HepG2 (cell line): ENCODE measurements around the gene TPGS1. TPM values are rescaled to one million over a fixed set of nuclear protein-coding genes. Genes with fewer than 3 reads are reported as not detected.

Experiments used
- ATAC-seq: fragments of 200-7000 bp; cut with Tn5 transposase; 3 replicates; pipeline ENCODE4 v1.9.1; 2020; ENCODE audit warnings: mild to moderate bottlenecking, moderate library complexity
- BruUV-seq: library from RNA; stranded (reverse); fragments of 400-500 nt; replicated peaks from 2 replicates; lab custom pipeline; 2021; lab: Mats Ljungman, UMichigan
- CTCF ChIA-PET: fragments of 300-600 bp; formaldehyde crosslinking; extraction: SDS; loops from one replicate; lab custom pipeline; 2021; ENCODE audit warnings: low total read pairs, inconsistent platforms, low intra/inter-chr PET ratio; lab: Yijun Ruan, JAX
- POLR2A ChIA-PET: fragments of 350-600 bp; sonication (Branson Sonifier 250); formaldehyde crosslinking; loops from one replicate; lab custom pipeline; 2020; ENCODE audit warnings: antibody characterized with exemption, inconsistent platforms; lab: Yijun Ruan, JAX
- DNase-seq: peaks from one replicate; pipeline ENCODE4 v3.0.0-alpha.2; 2015; ENCODE audit warnings: low spot score
- FAIRE-seq: peaks from 3 replicates; lab custom pipeline; 2011; peaks lifted over from hg19 to GRCh38; lab: Jason Lieb, UNC
- H2AFZ ChIP-seq: one replicate; pipeline ENCODE4 v1.6.1; 2011; ENCODE audit warnings: low read length, inconsistent platforms
- H3K27ac ChIP-seq: fragments of 300-600 bp; 3 replicates; pipeline ENCODE4 v1.8.0; 2011; ENCODE audit warnings: mixed run types, mild to moderate bottlenecking, mixed read lengths, low read length, inconsistent platforms; ENCODE audit not compliant: insufficient read depth; ENCODE audit errors: extremely low read length
- H3K27me3 ChIP-seq, 2 experiments: fragments of 200-600 bp in 1 of 2; 2 replicates in 1 of 2; 3 replicates in 1 of 2; pipeline versions ENCODE4 v1.6.0 to v1.8.0; 2011; ENCODE audit warnings: low read length in 2 of 2, mild to moderate bottlenecking in 2 of 2, moderate library complexity in 2 of 2, inconsistent platforms in 1 of 2; ENCODE audit not compliant: insufficient read depth in 2 of 2, control insufficient read depth in 1 of 2
- H3K36me3 ChIP-seq, 2 experiments: fragments of 200-600 bp in 1 of 2; replicated peaks in 1 of 2; 2 replicates in 1 of 2; 3 replicates in 1 of 2; pipeline versions ENCODE4 v1.5.1 to v1.8.0; 2011; ENCODE audit warnings: low read length in 2 of 2, inconsistent platforms in 1 of 2; ENCODE audit not compliant: insufficient read depth in 2 of 2, control insufficient read depth in 1 of 2
- H3K4me1 ChIP-seq: 2 replicates; pipeline ENCODE4 v1.5.1; 2012; ENCODE audit warnings: low read length, inconsistent platforms; ENCODE audit not compliant: insufficient read depth
- H3K4me2 ChIP-seq: 2 replicates; pipeline ENCODE4 v1.6.0; 2011; ENCODE audit warnings: low read depth, low read length, inconsistent platforms
- H3K4me3 ChIP-seq, 3 experiments: fragments of 200-600 bp in 1 of 3; sonication (generic), shearing (Covaris generic) in 1 of 3; replicated peaks in 1 of 3; 2 replicates each; pipeline ENCODE4 v1.5.1; 2011 to 2016; ENCODE audit warnings: low read length in 3 of 3, inconsistent platforms in 2 of 3, low read depth in 2 of 3, mild to moderate bottlenecking in 2 of 3, control low read depth in 1 of 3, mixed read lengths in 1 of 3; ENCODE audit not compliant: insufficient read depth in 1 of 3
- H3K79me2 ChIP-seq: one replicate; pipeline ENCODE4 v1.6.1; 2011; ENCODE audit warnings: low read length, inconsistent platforms; ENCODE audit not compliant: insufficient read depth
- H3K9ac ChIP-seq: 2 replicates; pipeline ENCODE4 v1.6.0; 2011; ENCODE audit warnings: mild to moderate bottlenecking, low read depth, low read length, inconsistent platforms; ENCODE audit not compliant: insufficient read depth
- H3K9me3 ChIP-seq: 2 replicates; pipeline ENCODE4 v1.5.1; 2012; ENCODE audit warnings: mild to moderate bottlenecking, low read length
- H4K20me1 ChIP-seq: 2 replicates; pipeline ENCODE4 v1.6.0; 2011; ENCODE audit warnings: inconsistent platforms, mild to moderate bottlenecking, low read length, moderate library complexity; ENCODE audit not compliant: insufficient read depth
- HNRNPK ChIP-seq: fragments of 200-400 bp; formaldehyde crosslinking; IDR thresholded peaks from 2 replicates; pipeline ENCODE4 v1.6.1; 2018; ENCODE audit warnings: low read length, low read depth, moderate library complexity, mild to moderate bottlenecking; ENCODE audit not compliant: poor library complexity, severe bottlenecking
- HOXA3 ChIP-seq: sonication (generic); formaldehyde crosslinking; IDR thresholded peaks from 2 replicates; pipeline ENCODE4 v1.5.0; 2020; ENCODE audit warnings: missing genetic modification reagents
- NAIF1 ChIP-seq: sonication (generic); formaldehyde crosslinking; IDR thresholded peaks from 2 replicates; pipeline ENCODE4 v1.5.0; 2020; ENCODE audit warnings: mild to moderate bottlenecking, missing genetic modification reagents, borderline replicate concordance
- RAD21 ChIP-seq: fragments of 450-650 bp; formaldehyde crosslinking; IDR thresholded peaks from 2 replicates; pipeline ENCODE4 v1.5.0; 2020; ENCODE audit warnings: mild to moderate bottlenecking
- ZBTB21 ChIP-seq: sonication (generic); formaldehyde crosslinking; IDR thresholded peaks from 2 replicates; pipeline ENCODE4 v1.4.0; 2020; ENCODE audit warnings: missing genetic modification reagents
- ZHX1 ChIP-seq: sonication (generic); formaldehyde crosslinking; IDR thresholded peaks from 2 replicates; pipeline ENCODE4 v1.8.1; 2022; ENCODE audit warnings: low read depth, mild to moderate bottlenecking, missing genetic modification reagents
- ZNF556 ChIP-seq: sonication (generic); formaldehyde crosslinking; IDR thresholded peaks from 2 replicates; pipeline ENCODE4 v1.4.0; 2020; ENCODE audit warnings: mild to moderate bottlenecking, missing genetic modification reagents, borderline replicate concordance
- WGBS: methylation state at CpG from one replicate; pipeline ENCODE4 v1.1.6; 2017; ENCODE audit warnings: low lambda C conversion rate; 5-methylcytosine and 5-hydroxymethylcytosine counted together
- in situ Hi-C: cut with HindIII; loops from 2 replicates; pipeline ENCODE4 v1.10.0; 2017; ENCODE audit warnings: low pct_unique_long_range_greater_than_20kb; ENCODE audit not compliant: extremely low pct_ligation_motif_present
- intact Hi-C: fragments of 100-400 bp; cut with micrococcal nuclease; formaldehyde crosslinking; loops from one replicate; pipeline ENCODE4 v1.10.0; 2022; ENCODE audit not compliant: unreplicated experiment
- polyA plus RNA-seq, 8 experiments: library from polyadenylated mRNA; depleted of rRNA in 3 of 8; stranded (reverse) in 7 of 8; unstranded in 1 of 8; fragments of >200 nt; fragmentation: Illumina TruSeq in 4 of 8; extraction: Trizol in 4 of 8; gene quantifications; 2 replicates each; pipeline versions ENCODE4 v1.2.1 to v1.2.3, GENCODE V29; 2011 to 2016; ENCODE audit warnings: low read depth in 4 of 8, missing spikeins in 1 of 8, mixed read lengths in 1 of 8; ENCODE audit not compliant: insufficient read depth in 1 of 8
- total RNA-seq, 5 experiments: library from RNA; depleted of rRNA; stranded (reverse); fragments of >200 nt; fragmentation: Illumina TruSeq; extraction: Trizol; gene quantifications; 2 replicates each; pipeline ENCODE4 v1.2.3, GENCODE V29; 2016; ENCODE audit warnings: low read depth in 1 of 5
- TF ChIP-seq, protein P1 (sequence below): sonication (generic); formaldehyde crosslinking; IDR thresholded peaks from 2 replicates; pipeline ENCODE4 v1.5.0; 2020; ENCODE audit warnings: mild to moderate bottlenecking, missing genetic modification reagents

Gene TPGS1
- total and polyA plus RNA-seq, 2 of the 13 experiments (the other 11 are each of a cell fraction or from before 2014, with no cell fraction given) = 1.1 to 6.2 TPM

GRCh38 chr19:517721-518597, 10.7 kb downstream of the TPGS1 start:
- no TSS peak for BruUV-seq
- no peak overlapping the region for H3K9ac ChIP-seq
- no peaks in the 10 kb centered on the region for H4K20me1 ChIP-seq
- ChIA-PET CTCF (no interaction called here), POLR2A (interaction anchor here (0.6 to 1.8 kb wide), 4 partner anchors 11 to 155 kb away, joined by 3 to 8 read pairs (median 6); no protein-coding TSS in a partner anchor)
- H3K79me2 ChIP-seq = no peaks in the 10 kb centered on the region
- ATAC-seq (peak; percentile 15; the same call in 1 of the 3 replicates), DNase-seq (no peak), FAIRE-seq (no peak)
- in situ Hi-C loops (no loop called here), intact Hi-C loops (no loop called here)
- no peaks in the 10 kb centered on the region for H3K36me3 ChIP-seq
- no peaks in the 10 kb centered on the region for H3K27me3 ChIP-seq
- H3K27ac ChIP-seq = no peak overlapping the region
- no peak overlapping the region for H3K4me3 ChIP-seq
- H3K4me2 ChIP-seq = no peak overlapping the region
- H3K9me3 ChIP-seq = no peaks in the 10 kb centered on the region
- H2AFZ ChIP-seq = no peak overlapping the region
- no peak for TF ChIP-seq ZNF556 (CRISPR knock-in tag)
- TF ChIP-seq, protein P1, sequence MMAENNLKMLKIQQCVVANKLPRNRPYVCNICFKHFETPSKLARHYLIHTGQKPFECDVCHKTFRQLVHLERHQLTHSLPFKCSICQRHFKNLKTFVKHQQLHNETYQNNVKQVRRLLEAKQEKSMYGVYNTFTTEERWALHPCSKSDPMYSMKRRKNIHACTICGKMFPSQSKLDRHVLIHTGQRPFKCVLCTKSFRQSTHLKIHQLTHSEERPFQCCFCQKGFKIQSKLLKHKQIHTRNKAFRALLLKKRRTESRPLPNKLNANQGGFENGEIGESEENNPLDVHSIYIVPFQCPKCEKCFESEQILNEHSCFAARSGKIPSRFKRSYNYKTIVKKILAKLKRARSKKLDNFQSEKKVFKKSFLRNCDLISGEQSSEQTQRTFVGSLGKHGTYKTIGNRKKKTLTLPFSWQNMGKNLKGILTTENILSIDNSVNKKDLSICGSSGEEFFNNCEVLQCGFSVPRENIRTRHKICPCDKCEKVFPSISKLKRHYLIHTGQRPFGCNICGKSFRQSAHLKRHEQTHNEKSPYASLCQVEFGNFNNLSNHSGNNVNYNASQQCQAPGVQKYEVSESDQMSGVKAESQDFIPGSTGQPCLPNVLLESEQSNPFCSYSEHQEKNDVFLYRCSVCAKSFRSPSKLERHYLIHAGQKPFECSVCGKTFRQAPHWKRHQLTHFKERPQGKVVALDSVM (CRISPR knock-in tag) = peak; percentile 45; the same call in 1 of the 2 replicates
- H3K4me1 ChIP-seq = peaks cover 34% of the 10 kb centered on the region
- 64% methylated on average over 10 of the region's 10 CpGs for WGBS

DNA sequence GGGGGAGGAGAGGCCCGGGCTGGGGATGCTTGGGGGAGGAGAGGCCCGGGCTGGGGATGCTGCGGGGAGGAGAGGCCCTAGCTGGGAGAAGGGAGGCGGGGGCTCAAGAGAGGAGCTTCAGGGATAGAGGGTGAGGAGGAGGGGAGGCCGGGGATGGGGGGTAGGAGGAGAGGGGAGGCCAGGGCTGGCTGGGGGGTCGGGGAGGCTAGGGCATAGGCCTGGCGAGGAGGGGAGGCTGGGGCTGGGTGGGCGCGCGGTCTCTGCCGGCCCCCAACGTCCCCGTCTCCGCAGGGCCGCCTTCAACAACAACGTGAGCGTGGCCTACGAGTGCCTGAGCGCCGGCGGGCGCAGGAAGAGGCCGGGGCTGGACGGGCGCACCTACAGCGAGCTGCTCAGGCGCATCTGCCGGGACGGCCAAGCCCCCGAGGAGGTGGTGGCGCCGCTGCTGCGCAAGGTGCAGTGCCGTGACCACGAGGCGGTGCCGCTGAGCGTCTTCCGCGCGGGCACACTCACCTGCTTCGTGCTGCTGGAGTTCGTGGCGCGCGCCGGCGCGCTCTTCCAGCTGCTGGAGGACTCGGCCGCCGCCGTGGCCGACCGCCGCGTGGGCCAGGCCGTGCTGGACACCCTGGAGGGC, 11.4 kb downstream of the TPGS1 start:
- CTCF ChIA-PET = no interaction called here
- POLR2A ChIA-PET = interaction anchor here (0.6 to 1.8 kb wide), 4 partner anchors 12 to 155 kb away, joined by 3 to 8 read pairs (median 6); no protein-coding TSS in a partner anchor
- no peak overlapping the region for H3K4me2 ChIP-seq

More for the DNA sequence above, 11.4 kb downstream of the TPGS1 start:
- FAIRE-seq = no peak
- no peak overlapping the region for H2AFZ ChIP-seq
- H3K4me3 ChIP-seq = no peak overlapping the region
- ATAC-seq = no peak; the same call in 2 of the 3 replicates
- no peaks in the 10 kb centered on the region for H3K79me2 ChIP-seq
- H3K9ac ChIP-seq = no peak overlapping the region
- TF ChIP-seq HOXA3 (CRISPR knock-in tag) (0 out of 2 replicates have a peak, but pooled peaks have one; percentile 29), HNRNPK (peak; percentile 57), ZHX1 (CRISPR knock-in tag) (peak; percentile 43; the same call in 1 of the 2 replicates), ZBTB21 (CRISPR knock-in tag) (no peak), NAIF1 (CRISPR knock-in tag) (no peak), RAD21 (CRISPR knock-in tag) (0 out of 2 replicates have a peak, but pooled peaks have one; percentile 10)
- no peaks in the 10 kb centered on the region for H3K9me3 ChIP-seq
- H3K27me3 ChIP-seq = no peaks in the 10 kb centered on the region
- intact Hi-C loops = no loop called here
- BruUV-seq = no TSS peak
- in situ Hi-C loops = no loop called here
- no peak for DNase-seq
- WGBS = 89% methylated on average over 30 of the region's 58 CpGs
- peaks cover 29% of the 10 kb centered on the region for H3K4me1 ChIP-seq
- no peaks in the 10 kb centered on the region for H3K36me3 ChIP-seq
- no peaks in the 10 kb centered on the region for H4K20me1 ChIP-seq
- no peak overlapping the region for H3K27ac ChIP-seq
